Measurements from ENCODE around the gene B3GNT9. TPM values are rescaled to one million over a fixed set of nuclear protein-coding genes. Genes with fewer than 3 reads are reported as not detected.
A peak's percentile ranks its signal among the peaks of the same experiment; 100 is the strongest.

B3GNT9 gene
- total and polyA plus RNA-seq, 2 of the 8 experiments (the other 6 are each of a cell fraction or from before 2014, with no cell fraction given), result 3.5 to 9.0 TPM

DNA sequence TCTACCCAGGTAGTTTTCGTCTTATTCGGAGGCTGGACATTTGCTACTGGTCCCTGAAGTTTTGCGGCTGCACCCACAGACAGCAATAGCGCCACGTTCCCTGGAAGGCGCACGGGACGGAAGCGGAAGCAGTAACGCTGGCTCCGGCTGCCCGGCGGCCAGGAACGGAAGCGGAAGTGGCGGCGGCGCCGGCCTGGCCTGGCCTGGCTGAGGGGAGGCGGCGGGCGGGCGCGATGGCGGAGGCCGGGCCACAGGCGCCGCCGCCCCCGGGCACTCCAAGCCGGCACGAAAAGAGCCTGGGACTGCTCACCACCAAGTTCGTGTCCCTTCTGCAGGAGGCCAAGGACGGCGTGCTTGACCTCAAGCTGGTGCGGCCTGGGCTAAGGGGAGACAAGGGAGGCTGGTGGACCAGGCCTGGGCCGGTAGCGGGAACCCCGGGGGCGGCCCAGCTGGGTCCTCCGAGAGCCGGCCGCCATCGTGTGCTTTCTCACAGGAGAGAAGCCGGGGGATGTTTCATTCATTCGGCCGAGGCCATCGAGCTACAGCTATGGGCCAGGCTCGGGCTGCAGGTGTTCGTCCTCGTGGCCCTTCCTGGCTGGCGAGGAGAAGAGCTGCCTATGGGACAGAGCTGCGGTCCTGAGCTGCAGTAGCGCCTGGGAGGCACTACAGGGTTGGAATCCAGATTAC is 41.3 kb upstream of the B3GNT9 start, which contains the start of gene E2F4 (continued):
- TF ChIP-seq CTCF (IDR thresholded peaks at IDR 0.05; ENCODE audit: control extremely low read depth in 1 of 3, insufficient read depth in 1 of 3, low read depth in 1 of 3, low read length in 3 of 3) (0 out of 4 replicates have a peak, but pooled peaks of 1 of the 3 experiments have one; percentile 0), ZNF274 (IDR thresholded peaks at IDR 0.05; ENCODE audit: borderline replicate concordance, extremely low read depth, low read length) (no peak), CBX5 (IDR thresholded peaks at IDR 0.05; ENCODE audit: low read depth, low read length) (no peak), HDAC2 (IDR thresholded peaks at IDR 0.05; ENCODE audit: borderline replicate concordance in 1 of 2, low read depth in 2 of 2, low read length in 2 of 2) (0 out of 4 replicates have a peak, but pooled peaks of 1 of the 2 experiments have one; percentile 77), CBX8 (IDR thresholded peaks at IDR 0.05; ENCODE audit: borderline replicate concordance, low read depth, low read length) (no peak), JUND (IDR thresholded peaks at IDR 0.05; ENCODE audit: low read length) (no peak), CHD2 (IDR thresholded peaks at IDR 0.05; ENCODE audit: low read length) (0 out of 2 replicates have a peak, but pooled peaks have one; percentile 34), SP1 (IDR thresholded peaks at IDR 0.05; ENCODE audit: low read depth, low read length) (peak; percentile 67; the same call in 1 of the 2 replicates), CTBP2 (IDR thresholded peaks at IDR 0.05; ENCODE audit: borderline replicate concordance, insufficient read depth, insufficient read length, low read length) (no peak), KDM4A (IDR thresholded peaks at IDR 0.05; ENCODE audit: low read depth, low read length, severe bottlenecking) (peak; percentile 73), E2F6 (IDR thresholded peaks at IDR 0.05) (no peak), POLR2A (IDR thresholded peaks at IDR 0.05; ENCODE audit: control extremely low read depth in 1 of 2, low read depth in 2 of 2, low read length in 2 of 2) (peak in 1 of 2 experiments; percentile 51; a peak in 1 of 3 replicates), NANOG (IDR thresholded peaks at IDR 0.05; ENCODE audit: insufficient read depth, low read depth, low read length, poor library complexity, severe bottlenecking) (no peak), ASH2L (IDR thresholded peaks at IDR 0.05; ENCODE audit: low read length) (peak; percentile 35), RBBP5 (IDR thresholded peaks at IDR 0.05; ENCODE audit: borderline replicate concordance, low read depth, low read length) (peak; percentile 9; the same call in 1 of the 2 replicates), SIN3A (conservative IDR thresholded peaks at IDR 0.05 in 1 of 2, IDR thresholded peaks at IDR 0.05 in 1 of 2; ENCODE audit: low read depth in 1 of 2, low read length in 2 of 2) (peak; percentile 60 to 87; a peak in 2 of 4 replicates), PHF8 (conservative IDR thresholded peaks at IDR 0.05; ENCODE audit: low read depth, low read length) (peak; percentile 94), CHD1 (IDR thresholded peaks at IDR 0.05; ENCODE audit: low read depth, low read length) (no peak), TCF12 (IDR thresholded peaks at IDR 0.05; ENCODE audit: low read depth, low read length) (no peak)
- TF ChIP-seq, protein P1, sequence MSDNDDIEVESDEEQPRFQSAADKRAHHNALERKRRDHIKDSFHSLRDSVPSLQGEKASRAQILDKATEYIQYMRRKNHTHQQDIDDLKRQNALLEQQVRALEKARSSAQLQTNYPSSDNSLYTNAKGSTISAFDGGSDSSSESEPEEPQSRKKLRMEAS (IDR thresholded peaks at IDR 0.05), result peak; percentile 77
